22Rv1 (cell line): ENCODE data around the gene KCNG2.

Source experiments
- H3K27ac ChIP-seq: fragments of 450-650 bp; 2 replicates; pipeline ENCODE4 v1.5.1; 2017
- CTCF ChIP-seq: fragments of 450-650 bp; IDR thresholded peaks from 2 replicates; pipeline ENCODE4 v1.5.1; 2017; ENCODE audit warnings: mild to moderate bottlenecking
- ZFX ChIP-seq: fragments of 450-650 bp; IDR thresholded peaks from 2 replicates; pipeline ENCODE4 v1.6.1; 2017; ENCODE audit warnings: antibody characterized with exemption, borderline replicate concordance

KCNG2 gene

GRCh38 chr18:79787527-79787864, 10.2 kb upstream of the KCNG2 start:
- TF ChIP-seq CTCF (no peak), ZFX (no peak)
- no peak overlapping the region for H3K27ac ChIP-seq

- TF ChIP-seq CTCF (no peak), ZFX (no peak)
- H3K27ac ChIP-seq = no peak overlapping the region
Measured at GRCh38 chr18:79787865-79788733, 9.6 kb upstream of the KCNG2 start.

GRCh38 chr18:79788734-79789085, 9.0 kb upstream of the KCNG2 start:
- TF ChIP-seq CTCF (no peak), ZFX (no peak)
- no peak overlapping the region for H3K27ac ChIP-seq

DNA sequence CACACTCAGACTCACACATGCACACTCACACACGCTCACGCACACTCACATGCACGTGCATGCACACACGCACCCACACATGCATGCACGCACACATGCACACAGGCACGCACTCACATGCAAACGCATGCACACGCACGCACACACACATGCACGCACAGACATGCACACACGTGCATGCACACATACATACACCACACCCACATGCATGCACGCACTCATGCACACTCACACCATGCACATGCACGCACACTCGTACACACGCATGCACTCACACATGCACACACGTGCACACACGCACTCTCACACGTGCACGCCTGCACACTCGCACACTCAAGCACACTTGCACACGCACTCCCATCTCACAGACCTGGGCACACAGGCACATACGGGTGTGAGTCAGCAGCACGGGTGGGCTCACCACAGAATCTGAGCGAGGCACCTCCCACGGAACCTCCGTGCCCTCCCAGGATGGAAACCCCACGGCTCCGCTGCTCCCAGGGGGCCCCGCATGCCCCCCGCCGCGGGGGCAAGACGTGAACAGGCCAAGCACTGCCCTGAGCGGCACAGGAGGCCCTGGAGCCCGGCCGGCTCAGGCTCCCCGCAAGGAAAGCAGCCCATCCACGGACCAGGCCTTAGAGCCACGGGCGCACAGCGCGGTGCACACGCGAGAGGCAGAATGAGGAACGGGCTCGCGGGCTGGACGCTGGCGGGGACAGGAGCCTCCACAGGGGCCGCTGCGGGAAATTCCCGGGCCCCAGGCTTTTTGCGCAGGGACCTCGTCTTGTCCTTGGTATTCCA, 8.4 kb upstream of the KCNG2 start:
- no peak overlapping the region for H3K27ac ChIP-seq
- TF ChIP-seq ZFX (no peak), CTCF (no peak)

DNA sequence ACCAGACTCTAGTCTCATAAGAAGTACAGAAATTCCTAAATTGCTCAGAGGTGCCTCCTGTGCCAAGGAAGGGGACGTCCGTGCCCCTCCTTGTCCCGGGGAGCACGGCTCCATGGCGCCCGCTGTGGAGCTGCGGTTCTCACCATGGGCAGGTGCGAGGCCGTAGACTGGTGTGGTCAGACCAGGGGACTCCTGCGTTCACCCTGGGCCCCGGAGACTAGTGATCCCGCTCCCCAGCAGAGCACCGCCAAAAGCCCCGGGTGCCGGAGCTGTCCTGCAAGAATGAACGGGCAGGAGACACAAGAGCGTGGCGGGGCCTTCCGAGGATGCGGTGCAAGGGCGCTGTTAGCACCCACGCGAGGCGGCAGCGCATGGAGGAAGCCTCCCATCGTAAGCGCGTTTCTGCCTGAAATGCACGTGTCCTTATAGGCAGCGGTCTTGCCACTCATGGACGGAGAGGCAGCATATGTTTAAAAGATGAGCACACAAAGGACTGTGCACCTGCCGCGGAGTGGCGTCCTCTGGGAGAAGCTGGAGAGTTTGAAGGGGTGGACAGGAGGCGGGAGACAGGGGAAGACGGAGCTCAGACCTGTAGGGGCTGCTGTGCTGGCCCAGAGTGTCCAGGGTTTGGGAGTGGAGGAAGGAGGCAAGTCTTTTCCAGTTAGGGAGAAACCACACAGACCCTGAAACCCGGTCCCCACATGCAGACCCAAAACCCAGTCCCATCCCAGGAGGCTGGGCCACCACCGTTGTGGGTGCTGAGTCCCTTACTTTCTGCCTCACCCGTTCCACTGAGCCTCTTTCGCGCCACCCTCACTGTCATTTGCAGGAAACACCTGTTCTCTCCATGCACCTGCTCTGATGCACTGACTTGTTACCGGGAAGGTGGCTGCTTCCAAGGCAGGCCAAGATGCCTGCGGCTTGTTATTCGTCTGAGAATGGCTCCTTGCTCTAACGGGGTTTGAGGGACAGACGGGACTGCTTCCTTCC, 7.5 kb upstream of the KCNG2 start:
- TF ChIP-seq ZFX = no peak
- TF ChIP-seq CTCF = no peak
- H3K27ac ChIP-seq = no peak overlapping the region

DNA sequence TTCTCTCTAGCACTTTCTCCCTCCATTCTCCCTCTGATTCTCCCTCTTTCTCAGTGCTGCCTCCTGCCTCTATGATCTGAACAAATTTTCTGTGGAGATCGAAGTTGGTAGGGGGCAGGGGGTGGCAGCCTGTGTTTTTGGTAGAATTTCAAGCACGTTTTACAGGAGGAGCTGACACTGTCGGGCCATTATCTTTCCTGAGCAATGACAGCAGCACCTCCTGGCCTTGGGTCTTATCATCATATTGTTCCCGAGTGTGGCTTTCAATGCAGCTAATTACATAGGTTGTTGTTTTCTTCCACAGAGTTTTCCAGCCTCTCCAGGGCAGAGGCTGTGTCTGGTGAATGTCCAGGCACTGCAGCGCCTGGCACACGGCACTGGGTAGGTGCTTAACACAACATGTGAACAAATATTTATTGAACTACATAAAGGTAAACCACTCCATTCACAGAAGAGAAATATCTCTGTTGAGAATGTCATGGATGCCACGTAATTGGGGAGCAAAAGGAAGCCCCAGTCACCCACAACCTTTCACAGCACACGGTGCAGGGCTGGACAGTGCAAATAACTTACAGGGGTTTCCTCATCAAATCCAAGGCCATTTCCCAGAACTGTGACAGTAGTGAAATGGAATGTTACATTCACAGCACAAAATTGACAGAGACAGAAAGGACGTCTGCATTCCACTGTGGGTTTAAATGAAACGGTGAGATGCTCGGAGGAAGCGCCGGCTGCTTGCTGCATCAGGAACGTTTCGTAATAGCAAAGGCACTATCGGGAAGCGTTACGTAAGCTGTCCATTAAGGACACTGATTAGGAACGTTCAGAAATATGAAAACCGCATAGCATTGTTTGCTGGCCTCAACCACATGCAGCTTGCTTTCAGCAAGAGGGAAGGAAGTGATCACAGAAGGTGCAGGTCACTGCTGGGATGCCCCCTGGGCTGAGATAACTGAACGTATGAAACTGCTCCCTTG, 6.5 kb upstream of the KCNG2 start:
- TF ChIP-seq ZFX (no peak), CTCF (no peak)
- H3K27ac ChIP-seq = no peak overlapping the region
